Measurements from ENCODE around the gene LITAF. TPM values are rescaled to one million over a fixed set of nuclear protein-coding genes. Genes with fewer than 3 reads are reported as not detected.

Gene LITAF
- total RNA-seq, 1 experiment from 2014 or later = 84.2 TPM

DNA sequence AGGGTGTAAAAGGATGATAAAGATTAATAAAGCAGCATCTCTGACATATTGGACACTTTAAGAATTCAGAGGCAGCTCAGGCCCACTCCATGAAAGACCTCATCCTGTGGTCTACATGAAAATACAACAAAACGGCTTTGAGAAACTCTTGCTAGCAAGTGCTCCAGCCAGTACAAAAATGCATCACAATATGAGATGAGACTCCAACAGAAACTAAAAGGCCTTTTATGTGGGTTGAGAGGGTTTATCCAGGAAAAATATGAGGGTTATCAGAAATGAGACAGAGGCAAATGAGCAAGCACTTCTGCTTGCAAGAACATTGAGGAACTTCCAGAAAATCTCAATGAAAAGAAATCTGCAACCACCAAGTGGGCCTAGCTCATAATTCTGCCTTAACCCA, 65.7 kb downstream of the LITAF start:
- intact Hi-C loops (cut with micrococcal nuclease) = no loop called here
- no peaks in the 10 kb centered on the region for H3K79me2 ChIP-seq (ENCODE audit: insufficient read depth, low read length)
- H3K9me3 ChIP-seq (ENCODE audit: control insufficient read depth in 1 of 2, insufficient read depth in 1 of 2, low read depth in 1 of 2, low read length in 2 of 2) = no peaks in the 10 kb centered on the region
- H3K4me2 ChIP-seq (ENCODE audit: low read length) = no peak overlapping the region
- no peak overlapping the region for H3K9ac ChIP-seq (ENCODE audit: low read length)
- H4K20me1 ChIP-seq (ENCODE audit: insufficient read depth) = no peaks in the 10 kb centered on the region
- ChIA-PET RAD21 (ENCODE audit: low non-redundant PET in 1 of 2, low total read pairs in 2 of 2, uncharacterized antibody in 2 of 2, unreplicated experiment in 2 of 2) (no interaction called here), POLR2A (no interaction called here), CTCF (interaction anchor here (1.6 kb wide), 1 partner anchor 11 kb away, joined by 7 read pairs; no protein-coding TSS in a partner anchor)
- TF ChIP-seq ZNF274 (IDR thresholded peaks at IDR 0.05; ENCODE audit: low read depth, low read length) (no peak), TCF7L2 (IDR thresholded peaks at IDR 0.05; ENCODE audit: borderline replicate concordance, extremely low read depth, insufficient read depth, insufficient read length) (no peak), JUND (IDR thresholded peaks at IDR 0.05) (no peak), POLR2AphosphoS5 (IDR thresholded peaks at IDR 0.05; ENCODE audit: low read depth, low read length) (no peak)
- no peak overlapping the region for H3K27ac ChIP-seq (ENCODE audit: low read depth, low read length)
- H3K27me3 ChIP-seq (ENCODE audit: insufficient read depth, low read length) = no peaks in the 10 kb centered on the region
- ATAC-seq (no peak), DNase-seq (ENCODE audit: low read depth, low spot score) (no peak)
- no TSS peak for BruUV-seq (replicated peaks)
- H3K4me1 ChIP-seq (ENCODE audit: control insufficient read depth in 1 of 2, insufficient read depth in 2 of 2, low read length in 2 of 2) = no peaks in the 10 kb centered on the region
- no peaks in the 10 kb centered on the region for H3K36me3 ChIP-seq (ENCODE audit: control insufficient read depth in 1 of 2, insufficient read depth in 2 of 2, low read length in 2 of 2)
- no peak overlapping the region for H2AFZ ChIP-seq (ENCODE audit: low read depth, low read length, poor library complexity, severe bottlenecking)
- no peaks in the 10 kb centered on the region for H3K9me2 ChIP-seq (ENCODE audit: insufficient read depth)
- H3K4me3 ChIP-seq (replicated peaks in 1 of 2; ENCODE audit: low read depth in 1 of 2, low read length in 2 of 2) = no peak overlapping the region

DNA sequence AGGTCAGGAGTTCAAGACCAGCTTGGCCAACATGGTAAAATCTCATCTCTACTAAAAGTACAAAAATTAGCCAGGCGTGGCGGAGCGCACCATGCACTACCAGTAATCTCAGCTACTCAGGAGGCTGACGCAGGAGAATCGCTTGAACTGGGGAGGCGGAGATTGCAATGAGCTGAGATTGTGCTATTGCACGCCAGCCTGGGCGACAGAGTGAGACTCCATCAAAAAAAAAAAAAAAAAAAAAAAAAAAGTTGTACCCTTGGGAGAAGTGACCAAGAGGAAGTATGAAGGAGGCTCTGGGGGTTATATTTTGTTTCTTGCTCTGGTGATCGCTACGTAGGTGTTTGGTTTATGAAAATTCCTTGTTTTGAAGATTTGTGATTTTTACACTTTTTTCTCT, 66.3 kb downstream of the LITAF start:
- no peak overlapping the region for H2AFZ ChIP-seq (ENCODE audit: low read depth, low read length, poor library complexity, severe bottlenecking)
- BruUV-seq (replicated peaks) = no TSS peak
- H3K9ac ChIP-seq (ENCODE audit: low read length) = no peak overlapping the region
- RAD21 ChIA-PET (ENCODE audit: low non-redundant PET in 1 of 2, low total read pairs in 2 of 2, uncharacterized antibody in 2 of 2, unreplicated experiment in 2 of 2) = no interaction called here
- POLR2A ChIA-PET = no interaction called here
- ATAC-seq (no peak), DNase-seq (ENCODE audit: low read depth, low spot score) (no peak)
- no peaks in the 10 kb centered on the region for H3K4me1 ChIP-seq (ENCODE audit: control insufficient read depth in 1 of 2, insufficient read depth in 2 of 2, low read length in 2 of 2)
- CTCF ChIA-PET = interaction anchor here (1.6 kb wide), 1 partner anchor 12 kb away, joined by 7 read pairs; no protein-coding TSS in a partner anchor
- no peak for TF ChIP-seq EGR1 (IDR thresholded peaks at IDR 0.05; ENCODE audit: low read depth)
- no peak for TF ChIP-seq ZNF274 (IDR thresholded peaks at IDR 0.05; ENCODE audit: low read depth, low read length)
- TF ChIP-seq SP1 (IDR thresholded peaks at IDR 0.05; ENCODE audit: low read depth) = no peak
- TF ChIP-seq, protein P1, sequence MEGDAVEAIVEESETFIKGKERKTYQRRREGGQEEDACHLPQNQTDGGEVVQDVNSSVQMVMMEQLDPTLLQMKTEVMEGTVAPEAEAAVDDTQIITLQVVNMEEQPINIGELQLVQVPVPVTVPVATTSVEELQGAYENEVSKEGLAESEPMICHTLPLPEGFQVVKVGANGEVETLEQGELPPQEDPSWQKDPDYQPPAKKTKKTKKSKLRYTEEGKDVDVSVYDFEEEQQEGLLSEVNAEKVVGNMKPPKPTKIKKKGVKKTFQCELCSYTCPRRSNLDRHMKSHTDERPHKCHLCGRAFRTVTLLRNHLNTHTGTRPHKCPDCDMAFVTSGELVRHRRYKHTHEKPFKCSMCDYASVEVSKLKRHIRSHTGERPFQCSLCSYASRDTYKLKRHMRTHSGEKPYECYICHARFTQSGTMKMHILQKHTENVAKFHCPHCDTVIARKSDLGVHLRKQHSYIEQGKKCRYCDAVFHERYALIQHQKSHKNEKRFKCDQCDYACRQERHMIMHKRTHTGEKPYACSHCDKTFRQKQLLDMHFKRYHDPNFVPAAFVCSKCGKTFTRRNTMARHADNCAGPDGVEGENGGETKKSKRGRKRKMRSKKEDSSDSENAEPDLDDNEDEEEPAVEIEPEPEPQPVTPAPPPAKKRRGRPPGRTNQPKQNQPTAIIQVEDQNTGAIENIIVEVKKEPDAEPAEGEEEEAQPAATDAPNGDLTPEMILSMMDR (IDR thresholded peaks at IDR 0.05 in 2 of 3, conservative IDR thresholded peaks at IDR 0.05 in 1 of 3; ENCODE audit: borderline replicate concordance in 1 of 3, insufficient read depth in 1 of 3, low read depth in 2 of 3, low read length in 2 of 3) = no peak
- intact Hi-C loops (cut with micrococcal nuclease) = no loop called here
- no peaks in the 10 kb centered on the region for H3K9me2 ChIP-seq (ENCODE audit: insufficient read depth)
- H3K36me3 ChIP-seq (ENCODE audit: control insufficient read depth in 1 of 2, insufficient read depth in 2 of 2, low read length in 2 of 2) = no peaks in the 10 kb centered on the region
- no peak overlapping the region for H3K27ac ChIP-seq (ENCODE audit: low read depth, low read length)
- no peak overlapping the region for H3K4me2 ChIP-seq (ENCODE audit: low read length)
- H3K4me3 ChIP-seq (replicated peaks in 1 of 2; ENCODE audit: low read depth in 1 of 2, low read length in 2 of 2) = no peak overlapping the region
- H3K9me3 ChIP-seq (ENCODE audit: control insufficient read depth in 1 of 2, insufficient read depth in 1 of 2, low read depth in 1 of 2, low read length in 2 of 2) = no peaks in the 10 kb centered on the region
- H4K20me1 ChIP-seq (ENCODE audit: insufficient read depth) = no peaks in the 10 kb centered on the region
- H3K79me2 ChIP-seq (ENCODE audit: insufficient read depth, low read length) = no peaks in the 10 kb centered on the region
- H3K27me3 ChIP-seq (ENCODE audit: insufficient read depth, low read length) = no peaks in the 10 kb centered on the region

Measured in HCT116 (cell line).